Germinal center (tissue), 1 donor: ENCODE results near the gene TDRD9.

ENCODE experiments used
- DNase-seq: peaks from one replicate; pipeline ENCODE4 v3.0.0; 2012; ENCODE audit warnings: mixed read lengths, low spot score

TDRD9 gene

DNA sequence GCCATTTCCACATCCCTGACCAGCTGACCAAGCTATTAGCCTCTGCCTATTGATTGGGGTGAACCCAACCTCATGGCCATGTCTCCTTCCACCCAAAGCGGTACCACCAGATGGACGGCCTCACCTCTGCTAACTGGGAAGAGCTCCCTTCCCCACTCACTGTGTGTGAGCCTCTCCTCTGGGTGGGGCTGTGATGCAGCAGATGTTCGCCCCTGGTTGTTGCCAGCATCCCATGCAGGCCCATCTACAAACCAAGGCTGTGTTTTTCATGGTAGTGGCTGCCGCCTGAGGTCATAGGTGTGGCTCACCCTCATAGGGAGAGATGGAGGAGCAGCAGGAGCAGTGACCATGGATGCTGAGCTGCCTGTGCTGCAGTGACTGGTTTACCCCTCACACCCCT, 61.7 kb downstream of the TDRD9 start:
- no peak for DNase-seq

DNA sequence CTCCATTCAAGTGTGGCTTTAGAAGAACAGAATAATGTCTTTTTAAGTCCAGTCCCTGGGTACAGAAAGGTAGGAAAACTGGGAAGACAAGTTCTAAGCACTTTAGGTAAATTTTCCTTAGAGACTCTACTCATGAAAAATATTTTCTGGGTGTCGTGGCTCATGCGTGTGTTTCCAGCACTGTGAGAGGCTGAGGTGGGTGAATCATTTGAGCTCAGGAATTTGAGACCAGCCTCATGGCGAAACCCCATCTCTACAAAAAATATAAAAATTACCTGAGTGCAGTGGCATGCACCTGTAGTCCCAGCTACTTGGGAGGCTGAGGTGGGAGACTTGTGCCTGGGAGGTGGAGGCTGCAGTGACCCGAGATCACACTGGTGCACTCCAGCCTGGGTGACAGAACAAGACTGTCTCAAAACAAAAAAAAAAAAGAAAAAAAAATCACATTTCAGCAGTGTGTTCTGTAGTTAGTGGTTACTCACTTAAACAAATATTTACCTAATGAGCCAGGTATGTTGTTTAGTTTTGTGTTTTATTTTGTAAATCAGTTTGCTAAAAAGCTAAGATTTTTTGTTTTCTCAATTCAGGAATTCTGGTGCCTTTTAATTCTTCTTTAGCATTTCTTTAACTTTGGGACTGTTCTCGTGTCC, 66.4 kb downstream of the TDRD9 start:
- DNase-seq: no peak

DNA sequence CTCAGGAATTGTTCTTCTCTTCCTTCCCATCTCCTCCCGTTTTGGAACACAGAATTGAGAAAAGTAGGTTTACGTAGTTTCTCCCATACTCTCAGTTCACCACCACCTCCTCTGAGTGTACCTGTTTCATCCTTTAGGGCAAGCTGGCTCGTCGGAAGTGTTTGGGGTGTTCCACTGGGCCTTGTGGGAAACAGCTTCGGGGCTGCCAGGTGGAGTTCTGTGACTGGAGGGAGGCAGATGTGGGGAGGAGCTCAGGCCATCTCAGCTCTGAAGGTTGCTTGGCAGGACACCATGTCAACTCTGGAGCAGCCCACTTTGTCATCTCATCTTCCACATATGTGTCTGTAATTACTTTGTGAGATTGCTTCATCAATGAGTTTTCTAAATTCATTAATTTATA, 67.6 kb downstream of the TDRD9 start:
- no peak for DNase-seq

DNA sequence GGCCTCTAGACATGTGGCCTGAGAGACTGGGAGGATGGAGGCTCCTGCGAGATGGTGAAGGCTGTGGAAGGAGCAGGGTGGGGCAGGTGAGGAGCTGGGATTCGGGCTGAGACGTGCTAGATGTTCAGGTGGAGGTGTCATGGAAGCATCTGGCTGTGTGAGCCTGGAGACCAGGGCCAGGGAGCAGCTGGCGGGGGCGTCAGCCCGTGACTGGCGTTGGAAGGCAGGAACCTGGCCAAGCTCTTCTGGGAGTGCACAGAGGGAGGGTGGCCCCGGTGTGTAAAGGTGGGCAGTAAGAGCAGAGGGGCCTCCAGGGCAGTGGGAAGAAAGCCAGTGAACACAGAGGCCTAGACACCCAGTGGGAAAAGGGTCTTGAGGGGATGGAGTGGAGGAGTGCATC, 69.1 kb downstream of the TDRD9 start:
- DNase-seq: no peak

DNA sequence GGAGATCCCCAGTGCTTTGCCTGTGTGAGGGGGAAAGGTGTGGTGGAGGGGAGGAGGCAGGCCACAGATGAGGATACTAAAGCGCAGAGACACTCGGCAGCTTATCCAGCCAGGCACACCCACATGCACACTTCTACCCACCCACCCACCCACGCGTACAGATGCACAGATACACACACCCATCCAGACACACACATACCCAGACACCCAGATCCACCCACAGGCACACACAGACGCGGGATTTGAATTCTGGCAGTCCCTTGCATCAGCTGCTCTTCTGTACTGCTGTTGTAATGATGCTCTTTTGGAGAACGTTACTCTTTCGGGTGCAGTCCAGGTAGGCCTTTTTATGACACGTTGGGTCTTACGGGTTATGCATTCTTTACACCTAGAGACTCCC, 69.8 kb downstream of the TDRD9 start:
- no peak for DNase-seq

DNA sequence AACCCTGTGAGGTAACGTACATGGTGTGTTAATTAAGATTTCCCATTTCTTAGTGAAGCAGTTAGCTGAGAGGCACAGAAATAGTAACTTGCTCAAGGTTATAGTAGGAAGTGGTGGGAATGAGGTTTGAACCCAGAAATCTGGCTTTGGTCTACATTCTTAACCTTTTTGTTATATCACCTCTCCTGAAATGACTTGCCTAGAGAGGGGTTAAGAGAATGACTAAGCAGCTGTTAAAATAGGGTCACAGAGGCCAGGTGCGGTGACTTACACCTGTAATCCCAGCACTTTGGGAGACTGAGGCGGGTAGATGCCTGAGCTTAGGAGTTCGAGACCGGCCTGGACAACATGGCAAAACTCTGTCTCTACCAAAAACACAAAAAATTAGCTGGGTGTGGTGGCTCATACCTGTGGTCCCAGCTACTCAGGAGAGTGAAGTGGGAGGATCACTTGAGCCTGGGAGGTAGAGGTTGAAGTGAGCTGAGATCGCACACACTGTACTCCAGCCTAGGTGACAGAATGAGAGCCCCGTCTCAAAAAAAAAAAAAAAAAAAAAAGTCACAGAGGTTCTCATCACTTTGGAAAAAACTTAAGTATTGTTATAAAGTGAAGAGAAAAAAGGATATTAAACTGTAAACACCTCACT, 71.7 kb downstream of the TDRD9 start:
- DNase-seq: no peak

DNA sequence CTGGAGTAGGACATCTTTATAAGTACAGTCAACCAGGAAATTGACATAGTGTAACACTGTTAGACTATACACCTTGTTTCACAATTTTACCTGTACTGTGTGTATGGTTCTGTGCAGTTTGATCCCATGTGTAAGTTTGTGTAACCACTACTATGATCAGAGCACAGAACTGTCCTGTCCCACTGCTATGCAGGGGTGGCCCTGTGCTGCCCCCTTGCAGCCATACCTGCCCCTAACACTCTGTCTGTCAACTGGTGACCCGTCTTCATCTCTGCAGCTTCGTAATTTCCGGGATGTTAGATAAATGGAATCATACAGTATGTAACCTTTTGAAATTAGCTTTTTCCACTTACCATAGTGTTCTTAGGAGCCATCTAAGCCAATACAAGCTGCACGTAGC, 72.7 kb downstream of the TDRD9 start:
- DNase-seq: no peak

DNA sequence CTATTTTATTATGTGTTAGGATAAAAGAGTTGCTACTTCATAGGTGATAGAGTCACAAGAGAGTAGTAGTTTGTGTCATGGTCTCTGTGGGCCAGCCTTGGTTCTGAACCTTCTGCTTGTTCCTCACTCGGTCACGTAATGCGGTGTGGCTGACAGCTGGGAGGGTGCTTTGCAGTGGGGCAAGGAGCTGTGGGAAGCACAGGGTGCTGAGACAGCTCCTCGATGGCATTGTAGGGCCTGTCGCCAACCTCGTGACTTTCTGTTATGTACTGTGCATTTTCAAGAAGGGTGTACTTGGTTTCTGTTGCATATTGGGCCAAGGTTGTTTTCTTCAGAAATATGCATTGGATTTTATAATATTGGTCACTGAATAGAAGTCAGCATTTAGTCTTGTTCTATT, 75.4 kb downstream of the TDRD9 start:
- DNase-seq: no peak

DNA sequence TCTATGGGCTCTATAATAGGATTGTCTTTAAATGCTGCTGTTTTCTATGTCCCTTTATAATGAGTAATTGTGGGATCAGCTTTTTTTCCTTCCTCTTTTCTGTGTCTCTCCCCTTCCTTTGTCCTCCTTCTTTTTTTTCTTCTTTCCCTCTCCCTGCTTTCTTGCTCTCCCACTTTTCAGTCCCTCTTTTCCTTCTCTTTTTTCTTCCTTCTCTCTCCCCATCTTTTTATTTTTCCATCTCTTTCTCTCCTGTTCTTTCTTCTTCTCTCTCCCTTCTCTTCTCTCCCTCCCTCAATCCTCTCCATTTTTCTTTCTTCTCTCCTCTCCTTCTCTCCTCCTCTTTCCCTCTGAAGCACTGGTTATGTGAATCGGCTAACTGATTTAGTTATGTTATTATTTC, 76.6 kb downstream of the TDRD9 start:
- DNase-seq: no peak

DNA sequence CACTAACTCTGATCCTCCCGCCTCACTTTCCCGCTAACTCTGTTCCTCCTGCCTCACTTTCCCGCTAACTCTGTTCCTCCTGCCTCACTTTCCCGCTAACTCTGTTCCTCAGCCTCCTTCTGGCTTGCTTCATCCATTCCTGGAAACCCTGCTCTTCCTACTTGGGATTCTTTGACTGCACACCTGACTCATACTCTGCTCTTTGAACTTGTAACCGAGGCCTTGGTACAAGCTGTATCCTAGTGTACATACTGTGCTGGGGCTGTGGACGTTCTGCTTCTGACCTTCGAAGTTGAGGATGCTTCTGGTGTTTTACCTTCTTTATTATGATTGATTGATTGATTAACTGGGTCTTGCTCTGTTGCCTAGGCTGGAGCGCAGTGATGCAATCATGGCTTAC, 77.2 kb downstream of the TDRD9 start:
- DNase-seq: no peak

DNA sequence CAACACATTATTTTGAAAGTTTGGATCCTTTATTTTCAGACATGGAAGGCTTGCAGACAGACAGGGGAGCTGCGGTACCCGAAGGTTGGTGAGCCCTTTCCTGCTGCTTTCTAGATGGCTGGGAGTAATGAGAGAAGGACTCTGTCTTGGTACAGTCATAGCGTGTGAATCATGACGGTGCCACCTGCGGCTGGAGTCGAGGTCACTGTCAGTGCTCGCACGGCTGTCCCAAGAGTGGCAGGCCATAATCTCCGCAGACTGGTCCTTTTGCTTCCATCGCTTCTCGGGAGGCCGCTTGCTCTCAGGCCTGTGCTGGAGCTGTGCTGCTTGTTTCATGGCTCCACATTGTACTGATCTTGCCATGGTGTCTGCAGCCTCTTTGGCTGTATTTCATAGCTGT, 78.9 kb downstream of the TDRD9 start:
- DNase-seq: no peak

DNA sequence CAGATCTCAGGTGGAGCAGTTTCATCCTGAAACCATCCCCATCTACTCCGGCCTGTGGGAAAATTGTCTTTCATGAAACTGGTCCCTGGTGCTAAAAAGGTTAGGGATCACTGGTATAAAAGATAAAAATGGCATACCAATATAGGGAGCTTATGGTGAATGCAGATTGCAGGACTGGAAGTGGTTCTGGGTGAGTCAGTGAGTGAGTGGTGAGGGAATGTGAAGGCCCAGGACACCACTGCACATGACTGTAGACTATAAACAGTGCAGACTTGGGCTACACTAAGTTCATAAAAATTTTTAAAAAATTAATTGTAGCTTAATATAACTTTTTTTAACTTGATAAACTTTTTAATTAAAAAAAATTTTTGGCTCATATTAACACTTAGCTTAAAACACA, 81.0 kb downstream of the TDRD9 start:
- DNase-seq: no peak

DNA sequence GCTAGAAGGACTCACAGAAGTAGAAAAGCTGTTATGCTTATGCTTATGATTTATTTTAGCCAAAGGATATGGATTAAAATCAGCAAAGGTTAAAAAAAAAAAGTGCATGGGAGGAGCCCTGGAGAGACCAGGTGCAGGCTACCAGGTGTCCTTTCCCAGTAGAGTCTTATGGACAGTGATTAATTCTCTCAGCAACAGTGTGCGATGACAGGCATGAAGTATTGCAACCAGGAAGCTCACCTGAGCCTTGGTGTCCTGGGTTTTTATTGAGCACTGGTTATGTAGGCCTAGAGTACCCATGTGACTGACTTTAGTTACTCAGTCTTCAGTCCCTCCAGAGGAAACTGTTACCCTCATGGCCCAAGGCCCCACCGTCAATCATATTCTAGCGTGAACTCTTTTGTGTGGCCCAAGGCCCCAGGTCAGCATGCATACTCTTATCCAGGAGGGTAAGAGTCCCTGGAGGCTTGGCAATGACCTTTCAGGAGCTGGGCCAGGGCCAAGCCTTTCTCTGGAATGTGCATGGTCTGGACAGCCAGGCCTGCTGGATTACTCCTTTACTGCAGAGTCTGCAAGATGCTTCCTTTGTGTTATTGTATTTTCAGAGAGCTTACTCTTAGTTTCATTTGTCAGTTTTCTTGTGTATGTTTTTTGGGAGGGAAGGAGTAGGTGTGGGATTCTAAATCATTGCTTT, 83.7 kb downstream of the TDRD9 start:
- DNase-seq: no peak

DNA sequence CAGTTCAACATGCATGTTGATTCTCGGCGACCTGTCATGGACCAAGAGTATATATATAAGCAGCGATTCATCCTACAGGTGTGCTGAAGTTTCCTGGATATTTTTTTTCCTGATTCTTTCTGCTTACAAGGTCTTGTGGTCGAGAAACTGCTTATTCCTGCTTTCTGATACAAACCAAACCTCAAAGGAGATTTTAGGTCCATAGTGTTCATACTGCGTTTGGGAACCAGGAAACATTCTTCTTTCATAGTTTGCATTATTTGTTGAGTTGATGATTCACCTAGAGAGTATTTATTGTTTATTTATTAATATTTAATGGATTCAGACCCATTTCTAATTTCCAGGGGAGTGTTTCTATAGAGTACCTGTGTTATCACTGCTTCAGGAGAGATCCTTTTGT, 86.5 kb downstream of the TDRD9 start:
- DNase-seq: no peak

DNA sequence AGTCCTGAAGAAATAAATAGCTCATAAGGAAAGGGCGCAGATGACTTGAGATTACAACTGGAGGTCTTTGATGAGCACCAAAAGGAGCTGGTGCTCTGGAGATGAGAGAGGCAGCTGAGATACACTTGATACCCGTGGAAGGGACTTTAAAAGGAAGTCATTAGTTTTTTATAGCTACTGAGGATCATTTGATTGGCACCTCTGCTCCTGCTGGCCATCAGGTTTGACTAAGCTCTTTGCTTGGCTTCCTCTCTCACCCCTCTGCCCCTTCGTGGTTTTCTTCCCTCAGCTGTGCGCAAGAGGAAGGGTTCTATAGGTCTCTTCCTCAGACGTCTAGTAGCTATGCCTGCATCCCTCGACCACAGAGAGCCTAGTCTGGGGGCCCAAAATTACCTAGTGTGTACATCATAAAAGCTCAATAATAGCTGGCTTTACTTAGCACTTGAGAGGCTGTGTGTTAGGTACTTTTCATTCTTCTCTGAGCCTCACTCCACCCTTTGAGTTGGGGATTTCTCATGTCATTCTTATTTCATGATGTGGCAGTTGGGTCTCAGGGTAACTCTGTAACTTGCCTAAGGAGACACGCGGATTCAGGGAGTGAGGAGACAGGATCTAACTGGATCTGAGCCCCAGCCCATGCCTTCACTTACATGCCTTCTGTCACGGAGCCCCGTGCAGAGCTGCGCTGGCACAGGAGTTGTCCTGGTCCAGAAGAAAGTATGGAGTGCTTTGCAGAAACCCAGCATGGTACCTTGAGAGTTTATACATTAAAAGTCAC, 88.8 kb downstream of the TDRD9 start:
- no peak for DNase-seq

DNA sequence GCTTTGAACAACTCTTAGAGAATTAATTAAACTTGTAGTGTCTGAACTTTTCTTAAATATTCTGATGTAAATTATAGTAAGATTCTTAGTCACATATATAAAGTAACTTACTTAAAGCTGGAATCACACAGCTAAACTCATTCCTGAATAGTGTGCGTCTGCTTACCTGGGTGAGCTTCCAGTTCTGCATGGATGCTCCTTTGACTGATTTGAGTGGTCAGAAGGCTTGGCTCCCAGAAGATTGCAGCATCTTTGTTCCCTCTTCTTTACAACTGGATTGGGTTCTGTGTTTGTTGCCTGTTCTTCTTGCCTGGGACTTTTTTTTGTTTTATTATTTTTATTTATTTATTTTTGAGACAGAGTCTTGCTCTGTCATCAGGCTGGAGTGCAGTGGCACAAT, 90.8 kb downstream of the TDRD9 start:
- DNase-seq: no peak

DNA sequence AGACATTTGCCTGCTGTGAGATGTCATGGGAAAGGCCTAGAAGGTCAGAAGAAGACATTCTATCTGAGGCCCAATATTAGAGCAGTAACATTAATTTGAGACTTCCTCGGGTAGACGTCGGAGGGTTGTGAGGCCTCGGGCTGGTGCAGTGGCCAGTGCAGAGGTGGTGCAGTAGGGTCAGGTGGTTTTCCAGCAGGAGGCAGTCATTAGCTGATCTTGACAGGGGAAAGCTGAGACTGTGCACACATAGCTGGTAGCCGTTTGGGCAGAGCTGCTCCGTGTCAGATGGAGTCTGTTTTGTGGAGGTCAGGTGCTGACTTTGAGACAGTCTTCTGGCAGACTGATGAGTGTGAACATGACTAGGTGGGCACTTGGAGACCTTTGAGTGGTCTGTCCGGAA, 91.5 kb downstream of the TDRD9 start:
- no peak for DNase-seq

DNA sequence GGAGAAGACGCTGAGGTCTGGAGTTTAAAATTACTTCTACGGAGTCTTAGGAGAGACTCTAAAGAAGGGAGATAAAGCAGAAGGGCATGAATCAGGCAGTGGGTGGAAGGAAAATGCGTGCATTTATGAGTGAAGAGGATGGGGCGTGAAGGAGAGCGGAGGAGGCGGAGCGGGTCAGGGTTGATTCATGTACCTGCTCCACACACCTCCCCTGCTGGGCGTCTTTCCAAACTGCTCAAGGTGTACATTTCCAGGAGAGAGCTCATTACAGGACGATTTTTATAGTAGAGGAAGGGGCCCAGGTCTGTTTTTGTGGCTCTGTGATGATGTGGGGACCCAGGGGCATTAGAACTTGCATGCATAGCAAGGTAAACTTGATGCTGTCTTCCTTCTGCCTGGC, 92.2 kb downstream of the TDRD9 start:
- no peak for DNase-seq

DNA sequence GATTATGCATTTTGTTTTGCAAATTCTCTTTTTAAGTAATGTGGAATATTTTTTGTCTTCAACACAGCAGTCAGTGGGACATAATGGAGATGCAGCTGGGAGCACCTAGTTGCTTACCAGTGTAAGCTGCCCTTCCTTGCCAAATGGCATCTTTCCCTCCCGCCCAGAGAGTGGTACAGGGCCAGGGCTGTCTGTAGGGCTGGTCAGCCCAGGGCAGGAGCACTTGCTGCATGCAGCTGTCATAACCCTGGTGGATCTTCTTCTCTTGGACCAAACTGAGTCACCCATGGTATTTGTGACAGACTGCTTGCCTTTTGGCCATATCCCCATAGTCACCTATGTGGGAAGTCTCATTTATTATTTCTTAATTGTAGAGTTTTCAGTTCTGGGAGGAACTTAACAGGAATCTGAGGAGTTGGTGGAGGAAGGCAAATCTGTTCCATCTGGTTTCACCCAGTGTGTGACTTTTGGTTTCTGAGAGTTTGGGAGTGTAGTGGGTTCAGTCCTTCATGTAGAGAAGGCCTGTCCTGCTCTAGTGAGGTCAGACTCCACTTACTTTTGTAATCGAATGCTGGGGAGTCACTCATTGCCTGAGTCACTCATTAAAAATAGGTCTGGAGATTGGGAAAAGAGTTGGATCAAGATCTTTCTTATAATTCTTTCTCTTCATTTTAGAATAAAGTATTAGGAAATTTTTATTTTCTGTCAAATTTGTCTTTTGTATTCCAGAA, 95.2 kb downstream of the TDRD9 start:
- DNase-seq: no peak

DNA sequence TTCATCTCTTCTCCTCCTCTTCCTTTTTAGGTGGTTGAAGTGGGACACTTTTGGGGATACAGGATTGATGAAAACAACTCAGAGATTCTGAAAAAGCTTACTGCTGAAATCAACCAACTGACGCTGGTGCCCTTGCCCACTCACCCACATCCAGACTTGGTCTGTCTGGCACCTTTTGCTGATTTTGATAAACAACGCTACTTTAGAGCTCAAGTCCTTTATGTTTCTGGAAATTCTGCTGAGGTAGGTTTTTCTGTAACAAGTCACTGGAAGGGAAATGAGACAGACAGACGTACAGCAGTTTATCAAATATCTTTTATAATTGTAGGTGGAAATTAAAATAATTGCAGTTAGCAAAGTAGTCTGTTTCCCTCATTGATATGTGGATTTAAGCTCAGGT, 97.3 kb downstream of the TDRD9 start:
- no peak for DNase-seq

DNA sequence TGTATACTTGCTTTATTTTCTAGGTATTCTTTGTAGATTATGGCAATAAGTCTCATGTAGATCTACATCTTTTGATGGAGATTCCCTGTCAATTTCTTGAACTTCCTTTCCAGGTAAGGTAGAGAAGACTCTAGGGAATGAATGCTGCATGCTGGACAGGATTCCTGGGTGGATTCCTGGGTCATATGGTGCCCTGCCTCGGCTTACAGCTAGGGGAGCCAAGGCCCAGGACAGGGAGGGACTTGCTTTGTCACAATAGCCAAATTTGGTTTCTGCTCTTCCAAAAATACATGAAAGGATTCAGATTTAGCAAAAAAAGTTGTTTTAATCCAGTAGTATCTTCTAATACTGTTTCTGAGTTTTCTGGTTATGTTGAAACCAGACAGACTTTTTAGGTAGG, 97.8 kb downstream of the TDRD9 start:
- no peak for DNase-seq

DNA sequence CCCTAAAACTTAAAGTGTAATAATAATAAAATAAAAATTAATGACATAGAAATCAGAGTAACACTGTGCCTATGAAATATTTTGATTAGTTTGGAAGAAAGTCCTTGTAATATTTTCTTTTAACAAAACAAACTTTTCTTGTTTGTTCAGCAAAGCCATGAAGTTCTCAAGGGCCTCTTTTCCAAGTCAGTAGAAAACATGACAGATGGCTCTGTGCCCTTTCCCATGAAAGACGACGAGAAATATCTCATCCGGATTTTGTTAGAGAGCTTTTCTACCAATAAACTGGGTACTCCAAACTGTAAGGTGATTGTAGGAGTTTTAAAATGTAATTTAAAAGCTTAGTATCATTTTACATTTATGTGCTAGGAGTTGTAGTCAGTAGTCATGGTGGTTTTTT, 102.7 kb downstream of the TDRD9 start:
- DNase-seq: no peak
